Body of pancreas (tissue), 4 donors: ENCODE measurements around the gene TMEM164. TPM values are rescaled to one million over a fixed set of nuclear protein-coding genes. Genes with fewer than 3 reads are reported as not detected.
A peak's percentile ranks its signal among the peaks of the same experiment; 100 is the strongest.

ENCODE experiments used
- ATAC-seq: fragments of 150-250 bp; one replicate; pipeline ENCODE4 v1.9.1; 2016
- DNase-seq, 4 donors: peaks; one replicate each; pipeline ENCODE4 v3.0.0-alpha.2; 2019
- H3K27ac ChIP-seq, 4 donors: fragments of 200-600 bp; sonication (generic); 1 replicate in 3 of 4; 2 replicates in 1 of 4; pipeline versions ENCODE4 v1.5.1 to v1.6.1; 2016 to 2019; ENCODE audit warnings: mild to moderate bottlenecking in 1 of 4, mixed read lengths in 1 of 4, moderate library complexity in 1 of 4
- H3K27me3 ChIP-seq, 2 donors: fragments of 200-600 bp; sonication (generic); one replicate each; pipeline ENCODE4 v1.6.0; 2016; ENCODE audit warnings: mild to moderate bottlenecking in 1 of 2
- H3K36me3 ChIP-seq, 2 donors: fragments of 200-600 bp; sonication (generic); replicated peaks in 1 of 2; 2 replicates each; pipeline ENCODE4 v1.5.1; 2016; ENCODE audit warnings: low read depth in 2 of 2; ENCODE audit not compliant: insufficient read depth in 1 of 2
- H3K4me1 ChIP-seq: fragments of 200-600 bp; sonication (generic); one replicate; pipeline ENCODE4 v1.6.0; 2016
- H3K4me3 ChIP-seq, 2 donors: fragments of 200-600 bp; sonication (generic); 1 replicate in 1 of 2; 2 replicates in 1 of 2; pipeline ENCODE4 v1.5.1; 2016 to 2019
- H3K9me3 ChIP-seq, 3 donors: fragments of 200-600 bp; sonication (generic); 1 replicate in 2 of 3; 2 replicates in 1 of 3; pipeline ENCODE4 v1.5.1; 2016
- POLR2A ChIP-seq, 3 donors: fragments of 450-650 bp; IDR thresholded peaks; one replicate each; pipeline ENCODE4 v1.6.1; 2016; ENCODE audit warnings: antibody characterized with exemption in 3 of 3, mild to moderate bottlenecking in 2 of 3
- WGBS, 2 donors: methylation state at CpG; one replicate each; pipeline ENCODE4 v1.1.5; 2017; 5-methylcytosine and 5-hydroxymethylcytosine counted together
- intact Hi-C: fragments of 100-400 bp; cut with DNase I; formaldehyde crosslinking; loops from one replicate; pipeline ENCODE4 v1.15.1; 2023
- total RNA-seq, 2 donors: library from RNA; depleted of rRNA; stranded (reverse); fragments of >200 nt; gene quantifications; one replicate each; pipeline ENCODE4 v1.1.0, GENCODE V29; 2016
- TF ChIP-seq, protein P1 (sequence below), 7 experiments: fragments of 450-650 bp in 4 of 7; fragments of 200-600 bp in 3 of 7; sonication (generic) in 3 of 7; IDR thresholded peaks; one replicate each; pipeline ENCODE4 v1.5.1; 2016 to 2019; ENCODE audit warnings: antibody characterized with exemption in 7 of 7

TMEM164 gene
- total RNA-seq, 2 donors from 2014 or later: 16.1 to 334 TPM

DNA sequence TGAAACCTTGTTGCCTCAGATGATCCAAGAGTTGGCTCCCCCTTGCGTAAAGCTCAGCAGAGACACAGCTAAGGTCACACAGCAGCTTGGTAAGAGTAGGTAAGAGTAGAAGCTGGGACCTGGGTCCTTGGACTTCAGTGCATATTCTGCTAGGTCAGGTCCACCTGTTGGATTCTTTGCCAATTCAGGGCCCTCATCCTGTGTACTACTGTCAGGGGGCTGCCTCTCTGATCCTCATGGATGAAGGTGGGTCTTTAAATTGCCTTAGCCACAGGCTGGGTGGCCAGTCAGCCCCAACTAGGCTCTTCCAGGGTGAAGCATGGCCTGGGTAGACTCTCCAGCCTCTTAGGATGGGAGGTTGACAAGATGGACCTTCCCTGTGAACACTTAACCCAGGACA, 159.2 kb downstream of the TMEM164 start:
- Histone ChIP-seq H3K27ac (no peak overlapping the region), H3K9me3 (no peaks in the 10 kb centered on the region), H3K4me1 (peaks cover 6% of the 10 kb centered on the region), H3K36me3 (no peaks in the 10 kb centered on the region), H3K4me3 (no peak overlapping the region), H3K27me3 (no peaks in the 10 kb centered on the region)
- intact Hi-C loops: no loop called here
- TF ChIP-seq, protein P1, sequence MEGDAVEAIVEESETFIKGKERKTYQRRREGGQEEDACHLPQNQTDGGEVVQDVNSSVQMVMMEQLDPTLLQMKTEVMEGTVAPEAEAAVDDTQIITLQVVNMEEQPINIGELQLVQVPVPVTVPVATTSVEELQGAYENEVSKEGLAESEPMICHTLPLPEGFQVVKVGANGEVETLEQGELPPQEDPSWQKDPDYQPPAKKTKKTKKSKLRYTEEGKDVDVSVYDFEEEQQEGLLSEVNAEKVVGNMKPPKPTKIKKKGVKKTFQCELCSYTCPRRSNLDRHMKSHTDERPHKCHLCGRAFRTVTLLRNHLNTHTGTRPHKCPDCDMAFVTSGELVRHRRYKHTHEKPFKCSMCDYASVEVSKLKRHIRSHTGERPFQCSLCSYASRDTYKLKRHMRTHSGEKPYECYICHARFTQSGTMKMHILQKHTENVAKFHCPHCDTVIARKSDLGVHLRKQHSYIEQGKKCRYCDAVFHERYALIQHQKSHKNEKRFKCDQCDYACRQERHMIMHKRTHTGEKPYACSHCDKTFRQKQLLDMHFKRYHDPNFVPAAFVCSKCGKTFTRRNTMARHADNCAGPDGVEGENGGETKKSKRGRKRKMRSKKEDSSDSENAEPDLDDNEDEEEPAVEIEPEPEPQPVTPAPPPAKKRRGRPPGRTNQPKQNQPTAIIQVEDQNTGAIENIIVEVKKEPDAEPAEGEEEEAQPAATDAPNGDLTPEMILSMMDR (IDR thresholded peaks at IDR 0.05): no peak
- no peak for TF ChIP-seq POLR2A (IDR thresholded peaks at IDR 0.05)
- no CpG with 5 or more reads among the region's 1 CpG for WGBS, 2 donors
- ATAC-seq (no peak), DNase-seq (no peak)

DNA sequence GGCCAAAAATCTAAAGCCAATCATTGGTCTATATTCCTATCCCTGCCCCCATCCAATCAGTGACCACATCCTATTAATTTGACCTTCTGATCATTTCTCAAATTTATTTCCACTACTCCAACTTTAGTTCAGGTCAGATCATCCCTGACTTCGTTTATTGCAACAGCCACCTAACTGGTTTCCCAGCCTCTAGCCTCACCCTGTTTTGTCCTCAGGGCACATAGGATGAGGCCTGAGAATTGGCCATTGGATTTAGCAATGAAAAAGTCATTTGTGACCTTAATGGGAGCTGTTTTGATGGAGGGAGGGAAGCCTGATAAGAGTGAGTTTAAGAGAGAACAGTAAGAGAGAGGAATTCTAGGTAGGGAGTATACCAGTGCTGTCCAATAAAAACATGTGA, 160.0 kb downstream of the TMEM164 start:
- H3K27ac ChIP-seq: no peak overlapping the region
- WGBS, 2 donors: 40 to 64% methylated on average over 1 of the region's 1 CpG
- DNase-seq: no peak
- no peak for TF ChIP-seq POLR2A (IDR thresholded peaks at IDR 0.05)
- TF ChIP-seq, protein P1 (IDR thresholded peaks at IDR 0.05): no peak
- no peaks in the 10 kb centered on the region for H3K36me3 ChIP-seq
- H3K4me1 ChIP-seq: peaks cover 6% of the 10 kb centered on the region
- intact Hi-C loops: no loop called here
- H3K9me3 ChIP-seq: no peaks in the 10 kb centered on the region
- no peak for ATAC-seq
- H3K27me3 ChIP-seq: no peaks in the 10 kb centered on the region
- no peak overlapping the region for H3K4me3 ChIP-seq

DNA sequence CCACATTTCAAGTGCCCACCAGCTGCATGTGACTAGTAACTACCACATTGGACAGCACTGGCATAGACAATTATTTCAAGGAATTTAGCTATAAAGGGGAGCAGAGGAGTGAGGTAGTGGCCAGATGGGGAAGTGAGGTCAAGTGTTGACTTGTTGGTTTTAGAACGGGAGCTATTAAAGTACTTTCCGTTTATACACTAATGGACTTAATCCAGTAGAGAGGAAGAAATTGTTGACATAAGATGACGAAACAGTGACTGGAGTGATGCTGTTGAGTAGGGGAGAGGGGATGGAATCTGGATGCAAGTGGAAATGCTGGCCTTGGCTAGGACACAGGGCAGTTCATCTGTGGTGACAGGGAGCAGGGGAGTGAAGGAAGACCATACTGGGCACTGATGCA, 160.6 kb downstream of the TMEM164 start:
- peaks cover 6% of the 10 kb centered on the region for H3K4me1 ChIP-seq
- ATAC-seq (no peak), DNase-seq (no peak)
- WGBS, 2 donors: 48 to 57% methylated on average over 3 of the region's 3 CpGs
- TF ChIP-seq, protein P1 (IDR thresholded peaks at IDR 0.05): no peak
- TF ChIP-seq POLR2A (IDR thresholded peaks at IDR 0.05): no peak
- H3K9me3 ChIP-seq: no peaks in the 10 kb centered on the region
- no peaks in the 10 kb centered on the region for H3K27me3 ChIP-seq
- no peak overlapping the region for H3K27ac ChIP-seq
- H3K36me3 ChIP-seq: no peaks in the 10 kb centered on the region
- intact Hi-C loops: no loop called here
- no peak overlapping the region for H3K4me3 ChIP-seq

DNA sequence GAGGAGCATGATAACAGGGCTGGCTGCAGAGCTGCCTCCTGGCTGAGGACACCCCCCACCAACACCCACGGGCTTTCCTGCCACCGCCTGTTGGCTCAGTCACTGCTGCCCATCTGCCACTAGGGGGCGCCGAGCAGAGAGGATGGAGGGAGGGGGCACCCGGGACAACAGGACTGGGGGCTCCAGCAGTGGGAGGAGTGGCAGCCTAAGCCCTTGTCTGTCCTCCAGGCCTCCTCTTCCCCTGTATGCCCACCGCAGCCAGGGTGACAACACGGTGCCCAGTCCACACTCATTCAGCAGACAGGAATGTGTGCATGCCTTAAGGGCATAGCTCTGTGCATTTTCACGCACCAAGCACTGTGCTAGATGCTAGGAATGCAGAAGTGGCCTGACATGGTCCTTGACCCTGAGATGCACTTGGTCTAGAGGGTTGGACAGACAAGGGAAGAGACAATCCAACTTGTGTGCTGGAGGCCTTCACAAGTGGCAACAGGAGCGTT, 165.1 kb downstream of the TMEM164 start:
- ATAC-seq (no peak), DNase-seq (peak in 3 of 4 donors; percentile 22 to 33 (median 24))
- intact Hi-C loops: no loop called here
- no peak overlapping the region for H3K27ac ChIP-seq
- TF ChIP-seq, protein P1 (IDR thresholded peaks at IDR 0.05): peak in 6 of 7 experiments; percentile 31 to 47 (median 40)
- no peak for TF ChIP-seq POLR2A (IDR thresholded peaks at IDR 0.05)
- H3K4me3 ChIP-seq: no peak overlapping the region
- 33 to 41% methylated on average over 3 to 7 of the region's 9 CpGs for WGBS, 2 donors
- H3K36me3 ChIP-seq: no peaks in the 10 kb centered on the region
- no peaks in the 10 kb centered on the region for H3K27me3 ChIP-seq
- H3K4me1 ChIP-seq: no peaks in the 10 kb centered on the region
- H3K9me3 ChIP-seq: no peaks in the 10 kb centered on the region

DNA sequence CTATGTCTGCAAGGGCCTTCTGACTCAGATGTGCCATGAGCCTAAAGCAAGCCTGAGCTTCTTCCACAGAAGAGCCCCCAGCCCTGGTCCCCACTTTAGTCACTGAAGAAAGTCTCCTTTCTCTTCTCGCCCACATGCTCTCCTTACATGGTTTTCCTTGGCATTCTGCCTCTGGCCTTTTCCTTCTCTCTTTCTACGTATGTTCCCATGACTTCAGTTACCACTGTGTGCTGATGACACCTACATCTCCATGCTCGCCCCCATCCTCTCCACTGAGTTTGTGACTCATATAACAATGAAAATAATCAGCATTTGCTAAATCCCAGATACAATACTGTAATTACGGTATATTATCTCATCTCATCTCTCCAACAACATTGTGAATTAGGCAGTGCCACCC, 165.7 kb downstream of the TMEM164 start:
- H3K4me3 ChIP-seq: no peak overlapping the region
- H3K27me3 ChIP-seq: no peaks in the 10 kb centered on the region
- H3K27ac ChIP-seq: no peak overlapping the region
- intact Hi-C loops: no loop called here
- no peaks in the 10 kb centered on the region for H3K9me3 ChIP-seq
- H3K4me1 ChIP-seq: peaks cover 2% of the 10 kb centered on the region
- 84 to 85% methylated on average over 4 of the region's 4 CpGs for WGBS, 2 donors
- ATAC-seq (no peak), DNase-seq (no peak)
- TF ChIP-seq POLR2A (IDR thresholded peaks at IDR 0.05): no peak
- TF ChIP-seq, protein P1 (IDR thresholded peaks at IDR 0.05): no peak
- no peaks in the 10 kb centered on the region for H3K36me3 ChIP-seq
